ENCODE data around the gene TMEM63C.

The TMEM63C gene

GRCh38 chr14:77197988-77198387, 16.4 kb downstream of the TMEM63C start:
- DNase-seq (ENCODE audit: low spot score), result no peak

DNA sequence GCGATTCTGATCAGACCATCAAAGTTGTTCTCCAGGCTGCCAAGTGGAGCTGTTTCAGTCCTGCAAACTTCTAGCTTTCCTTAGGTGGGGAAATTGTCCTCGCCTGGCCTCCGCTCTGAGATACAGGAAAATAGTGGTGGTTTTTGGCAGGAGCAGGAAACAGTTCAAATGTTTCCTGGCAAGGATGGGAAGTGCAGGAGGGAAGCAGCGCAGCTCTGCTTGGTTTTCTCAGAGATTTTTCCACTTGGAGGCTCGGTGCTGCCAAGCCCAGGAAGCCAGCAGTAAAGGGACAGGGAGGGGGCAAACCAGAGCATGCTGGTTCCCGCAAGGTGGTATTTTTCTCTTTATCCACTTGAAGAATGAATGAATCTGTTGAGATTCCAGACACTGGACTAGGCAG, 17.0 kb downstream of the TMEM63C start:
- no peak for DNase-seq (ENCODE audit: low spot score)

DNA sequence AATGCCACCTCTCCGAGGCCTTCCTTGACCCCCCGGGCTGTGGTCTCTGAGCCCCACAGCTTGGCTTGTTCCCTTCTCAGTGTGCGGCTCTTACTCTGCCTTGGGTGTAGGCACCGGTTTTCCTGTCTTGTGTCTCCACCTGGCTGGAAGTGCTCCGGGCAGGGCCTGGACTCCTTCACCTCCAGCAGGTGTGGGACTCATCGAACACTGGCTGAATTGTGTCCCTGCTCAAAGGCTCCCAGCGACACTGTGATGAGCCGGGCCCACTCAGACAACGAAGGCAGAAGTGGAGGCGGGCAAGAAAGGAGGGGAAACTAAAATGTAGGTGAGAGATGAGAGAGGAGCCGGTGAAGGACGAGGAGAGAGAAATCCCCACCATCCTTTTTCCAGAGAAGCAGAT, 18.0 kb downstream of the TMEM63C start:
- no peak for DNase-seq (ENCODE audit: low spot score)

DNA sequence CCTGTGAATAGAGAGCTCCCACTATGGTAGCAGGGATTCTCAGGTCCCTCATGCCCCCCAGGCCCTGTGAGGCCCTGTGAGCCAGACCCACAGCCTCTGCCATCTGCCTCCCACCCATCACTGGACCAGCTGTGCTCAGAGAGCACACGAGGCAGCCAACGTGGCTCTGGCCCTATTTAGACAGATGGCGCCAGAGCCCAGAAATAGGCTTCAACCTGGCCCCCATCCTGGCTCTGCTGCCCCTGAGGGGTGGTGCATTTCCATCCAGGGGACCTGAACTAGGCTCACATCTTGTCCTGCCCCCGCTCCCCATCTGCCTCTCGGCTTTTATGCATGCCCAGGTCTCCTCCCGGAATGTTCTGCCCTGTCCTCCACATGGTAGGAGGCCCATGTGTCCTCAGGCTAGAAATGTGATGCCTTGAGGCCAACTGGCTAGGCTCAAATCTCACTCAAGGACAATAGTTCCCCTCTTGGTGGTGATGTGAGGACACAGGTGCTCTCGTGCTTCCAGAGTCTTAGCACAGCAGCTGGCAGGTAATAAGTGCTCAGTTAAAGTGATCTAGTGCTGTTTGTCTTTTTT, 18.9 kb downstream of the TMEM63C start:
- DNase-seq (ENCODE audit: low spot score), result no peak

DNA sequence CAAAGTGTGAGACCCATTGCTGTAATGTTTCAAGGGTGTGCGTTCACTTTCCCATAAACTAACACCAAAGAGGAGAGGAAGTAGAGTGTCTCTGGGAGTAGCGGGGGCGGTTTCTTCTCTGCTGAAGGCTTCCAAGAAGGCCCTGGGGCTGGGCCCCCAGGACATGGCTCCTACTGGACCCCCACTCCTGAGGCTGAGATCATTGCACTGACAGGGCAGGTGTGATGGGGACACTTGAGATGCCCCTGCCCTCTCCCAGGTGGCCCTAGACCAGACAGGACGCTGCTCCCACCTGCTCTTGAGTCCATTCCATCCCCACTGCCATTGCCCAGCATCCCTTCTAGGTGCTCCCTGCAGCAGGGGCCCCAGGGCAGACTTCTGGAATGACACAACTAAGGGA, 20.1 kb downstream of the TMEM63C start:
- DNase-seq (ENCODE audit: low spot score), result no peak

- DNase-seq (ENCODE audit: low spot score), result no peak
Measured at GRCh38 chr14:77203611-77204458, 22.2 kb downstream of the TMEM63C start.

DNA sequence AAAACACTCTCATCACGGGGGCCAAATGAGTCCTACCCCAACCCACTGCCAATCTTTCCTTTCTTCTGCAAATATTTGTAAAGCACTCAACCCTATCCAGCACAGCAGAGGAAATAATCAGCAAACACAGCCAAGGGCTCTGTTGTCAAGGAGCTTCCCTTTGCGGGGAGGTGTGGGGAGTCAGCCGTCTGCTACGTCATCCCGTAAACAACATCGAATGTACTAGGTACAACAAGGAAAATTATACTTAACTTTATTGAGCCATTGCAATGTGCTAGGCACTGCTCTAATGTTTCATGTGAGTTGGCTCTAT, 22.8 kb downstream of the TMEM63C start:
- no peak for DNase-seq (ENCODE audit: low spot score)

GRCh38 chr14:77204907-77205306, 23.3 kb downstream of the TMEM63C start:
- DNase-seq (ENCODE audit: low spot score), result no peak

DNA sequence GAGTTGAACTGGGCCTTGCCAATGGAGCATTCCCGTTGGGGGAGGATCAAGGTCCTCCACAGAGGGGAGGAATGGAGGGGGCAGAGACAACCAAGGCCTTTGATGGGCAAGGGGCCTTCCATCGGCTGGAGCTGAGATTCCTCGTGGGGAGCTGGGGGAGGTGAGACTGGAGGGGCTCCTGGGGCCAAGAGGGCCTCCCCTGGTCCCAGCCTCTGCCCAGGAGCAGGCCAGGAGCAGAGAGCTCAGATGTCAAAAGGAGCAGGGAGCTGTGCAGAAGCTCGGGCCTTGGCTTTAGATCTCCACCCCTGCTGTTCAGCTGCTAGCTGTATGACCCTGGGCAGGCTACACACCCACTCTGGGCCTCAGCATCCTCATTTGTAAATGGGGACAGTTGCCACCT, 24.0 kb downstream of the TMEM63C start:
- DNase-seq (ENCODE audit: low spot score), result no peak

DNA sequence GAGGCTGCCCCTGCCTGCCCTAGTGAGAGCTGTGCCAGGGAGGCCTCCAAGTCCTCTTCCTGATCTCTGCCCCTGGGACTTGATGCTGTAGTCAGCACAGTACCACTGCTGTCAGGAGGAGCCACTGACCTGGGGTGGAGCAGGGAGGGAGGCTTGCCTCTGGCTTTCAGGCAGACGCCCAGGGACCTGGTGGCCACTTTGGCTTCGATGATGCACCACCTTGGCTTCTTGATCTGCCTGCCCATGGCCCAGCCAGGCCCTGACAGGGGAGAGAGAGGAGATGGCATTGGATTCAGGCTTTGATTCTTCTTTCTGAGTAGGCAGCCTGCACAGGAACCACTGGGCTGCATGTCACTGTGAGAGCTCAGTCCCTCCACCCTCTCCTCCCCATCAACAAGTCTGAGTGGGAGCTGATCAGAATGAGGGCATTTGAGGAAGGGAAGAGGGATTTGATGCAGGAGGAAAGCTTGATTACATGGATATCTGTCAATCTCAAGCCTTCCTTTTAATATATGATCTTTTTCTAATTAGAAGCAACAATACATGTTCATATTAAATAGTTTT, 24.7 kb downstream of the TMEM63C start:
- no peak for DNase-seq (ENCODE audit: low spot score)

- DNase-seq (ENCODE audit: low spot score), result no peak
Measured at GRCh38 chr14:77206877-77207389, 25.3 kb downstream of the TMEM63C start.

GRCh38 chr14:77208291-77208978, 26.8 kb downstream of the TMEM63C start:
- DNase-seq (ENCODE audit: low spot score), result peak; percentile 76

- no peak for DNase-seq (ENCODE audit: low spot score)
Measured at GRCh38 chr14:77208979-77209318, 27.4 kb downstream of the TMEM63C start.

- DNase-seq (ENCODE audit: low spot score), result no peak
Measured at GRCh38 chr14:77212097-77212870, 30.7 kb downstream of the TMEM63C start.

GRCh38 chr14:77212943-77213678, 31.5 kb downstream of the TMEM63C start:
- DNase-seq (ENCODE audit: low spot score), result peak; percentile 39

GRCh38 chr14:77213679-77214016, 32.0 kb downstream of the TMEM63C start:
- DNase-seq (ENCODE audit: low spot score), result no peak

DNA sequence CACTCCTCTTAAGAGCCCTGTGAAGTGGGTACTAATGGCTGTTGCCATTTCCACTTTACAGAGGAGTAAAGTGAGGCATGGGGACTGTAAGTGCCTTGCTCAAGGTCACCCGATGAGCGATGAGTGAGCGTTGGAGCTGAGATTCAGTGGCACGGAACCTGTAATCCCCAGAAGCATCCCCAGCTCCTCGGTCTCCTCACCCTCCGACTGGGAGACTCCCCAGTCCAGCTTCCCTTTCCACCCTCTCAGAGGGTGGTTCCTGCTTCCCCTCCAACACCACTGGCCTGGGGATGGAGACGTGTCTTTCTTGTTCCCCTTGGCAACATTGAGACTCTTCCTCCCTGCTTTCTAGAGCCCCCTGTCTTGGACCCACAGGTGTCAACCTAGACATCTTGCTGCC, 32.6 kb downstream of the TMEM63C start:
- DNase-seq (ENCODE audit: low spot score), result no peak

- DNase-seq (ENCODE audit: low spot score), result no peak
Measured at GRCh38 chr14:77217551-77217950, 36.0 kb downstream of the TMEM63C start.

DNA sequence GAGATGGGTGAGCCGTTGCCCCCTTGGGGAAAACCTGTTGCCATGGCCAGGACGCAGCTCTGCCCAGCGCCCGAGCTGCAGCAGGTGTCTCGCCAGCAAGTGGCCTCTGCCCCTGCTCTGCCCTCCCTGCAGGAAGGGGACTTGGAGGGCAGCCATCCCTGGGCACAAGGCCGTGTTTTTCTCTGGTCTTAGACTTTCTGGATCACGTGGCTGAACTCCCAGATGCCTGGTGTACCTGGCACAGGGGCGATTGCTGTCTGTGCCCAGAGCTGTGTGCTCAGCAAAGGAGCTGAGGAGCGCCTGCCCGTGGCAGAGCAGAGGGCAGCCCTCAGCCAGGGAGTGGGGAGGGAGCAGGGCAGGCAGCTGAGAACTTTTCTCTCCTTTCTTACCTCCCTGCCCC, 38.0 kb downstream of the TMEM63C start:
- DNase-seq (ENCODE audit: low spot score), result no peak

DNA sequence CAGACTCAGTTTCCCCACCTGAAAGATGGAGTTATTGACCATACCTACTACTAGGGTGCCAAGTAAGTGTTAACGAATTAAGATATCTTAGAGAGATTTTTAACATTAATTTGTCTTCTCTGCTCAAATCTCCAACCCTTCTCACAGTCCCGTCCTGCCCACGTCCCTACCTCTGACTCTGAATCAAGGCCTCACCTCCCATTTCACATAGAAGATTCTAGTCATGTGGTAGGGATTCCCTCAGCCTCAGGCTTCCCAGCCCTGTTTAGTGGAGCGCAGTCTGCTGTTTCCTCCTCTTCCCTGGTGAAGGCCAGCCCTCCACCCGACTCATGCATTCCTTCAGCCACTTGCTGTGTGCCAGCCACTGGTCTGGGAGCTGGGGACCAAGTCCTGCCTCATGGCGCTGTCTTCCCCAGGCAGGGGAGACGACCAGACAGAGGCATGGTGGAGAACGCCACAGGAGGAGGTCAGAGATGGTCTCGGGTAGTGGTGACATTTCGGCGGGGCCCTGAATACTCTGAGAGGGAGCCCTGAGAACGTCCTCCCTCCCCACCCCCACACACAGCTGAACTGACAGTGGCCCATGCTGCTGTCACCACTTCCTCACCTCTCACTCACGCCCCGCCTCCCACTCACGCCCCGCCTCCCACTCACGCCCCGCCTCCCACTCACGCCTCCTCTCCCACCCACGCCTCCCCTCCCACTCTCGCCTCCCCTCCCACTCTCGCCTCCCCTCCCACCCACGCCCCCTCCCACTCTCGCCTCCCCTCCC, 38.8 kb downstream of the TMEM63C start:
- no peak for DNase-seq (ENCODE audit: low spot score)
